K562 treated with DMSO at 1 percent for 48 hours (cell line): Measurements from ENCODE around the gene HLA-DOA. TPM values are rescaled to one million over a fixed set of nuclear protein-coding genes. Genes with fewer than 3 reads are reported as not detected.

Experiments
- total RNA-seq: library from RNA; unstranded; fragments of 300-600 nt; gene quantifications from 2 replicates; pipeline ENCODE4 v1.2.3, GENCODE V29; 2022; ENCODE audit warnings: low replicate concordance; ENCODE audit errors: extremely low read depth

The HLA-DOA gene
- not detected in 2 replicates for total RNA-seq

GRCh38 chr6:33008944-33009861 lies at the start of gene HLA-DOA:
Gene HLA-DOA, minus strand, starts transcription at chr6:33009591.

GRCh38 chr6:32968093-32968866 lies 41.1 kb downstream of the HLA-DOA start, which contains the start of gene BRD2:
Gene BRD2, plus strand, starts transcription at chr6:32968594. Its CDS starts 4,305 bp downstream, at chr6:32972899.

Other genes starting within 250 kb of the HLA-DOA start
- not detected in 2 replicates for gene HLA-DQB2, start 246.1 kb downstream of the HLA-DOA start, total RNA-seq
- not detected in 2 replicates for gene HLA-DOB, start 192.6 kb downstream of the HLA-DOA start, total RNA-seq
- gene TAP2, start 170.9 kb downstream of the HLA-DOA start, total RNA-seq: not detected in 2 replicates
- not detected in 2 replicates for gene PSMB8, start 165.5 kb downstream of the HLA-DOA start, total RNA-seq
- gene TAP1, start 155.9 kb downstream of the HLA-DOA start, total RNA-seq: not detected in 2 replicates
- gene PSMB9, start 155.4 kb downstream of the HLA-DOA start, total RNA-seq: not detected in 2 replicates
- gene HLA-DMB, start 68.6 kb downstream of the HLA-DOA start, total RNA-seq: not detected in 2 replicates
- gene HLA-DMA, start 56.5 kb downstream of the HLA-DOA start, total RNA-seq: not detected in 2 replicates
- not detected in 2 replicates for gene BRD2, start 41.0 kb downstream of the HLA-DOA start, total RNA-seq
- not detected in 2 replicates for gene HLA-DPA1, start 64.1 kb upstream of the HLA-DOA start, total RNA-seq
- gene HLA-DPB1, start 66.4 kb upstream of the HLA-DOA start, total RNA-seq: not detected in 2 replicates
- not detected in 2 replicates for gene COL11A2, start 182.9 kb upstream of the HLA-DOA start, total RNA-seq
- gene RXRB, start 191.1 kb upstream of the HLA-DOA start, total RNA-seq: not detected in 2 replicates
- gene SLC39A7, start 191.3 kb upstream of the HLA-DOA start, total RNA-seq: 245 TPM in 1 of 2 replicates, not detected in the other
- not detected in 2 replicates for gene HSD17B8, start 195.1 kb upstream of the HLA-DOA start, total RNA-seq
- gene RING1, start 198.9 kb upstream of the HLA-DOA start, total RNA-seq: not detected in 2 replicates